ENCODE results near the gene ZNF74.

The ZNF74 gene

GRCh38 chr22:20435436-20436306 is 41.7 kb downstream of the ZNF74 start:
- H3K4me3 ChIP-seq (ENCODE audit: low read depth, low read length): peak overlapping the region; percentile 68
- DNase-seq (ENCODE audit: low read depth, low spot score): no peak
- no peak for TF ChIP-seq CTCF (IDR thresholded peaks at IDR 0.05; ENCODE audit: low read depth, low read length)
- in situ Hi-C loops (cut with HindIII; ENCODE audit: low sequenced_read_pairs): no loop called here

- peak overlapping the region; percentile 68 for H3K4me3 ChIP-seq (ENCODE audit: low read depth, low read length)
- in situ Hi-C loops (cut with HindIII; ENCODE audit: low sequenced_read_pairs): no loop called here
- no peak for TF ChIP-seq CTCF (IDR thresholded peaks at IDR 0.05; ENCODE audit: low read depth, low read length)
- no peak for DNase-seq (ENCODE audit: low read depth, low spot score)
These were observed 42.4 kb downstream of the ZNF74 start for GRCh38 chr22:20436307-20436767.

- in situ Hi-C loops (cut with HindIII; ENCODE audit: low sequenced_read_pairs): no loop called here
- peak overlapping the region; percentile 68 for H3K4me3 ChIP-seq (ENCODE audit: low read depth, low read length)
- no peak for TF ChIP-seq CTCF (IDR thresholded peaks at IDR 0.05; ENCODE audit: low read depth, low read length)
- DNase-seq (ENCODE audit: low read depth, low spot score): peak; percentile 50
These were observed 43.0 kb downstream of the ZNF74 start for GRCh38 chr22:20436768-20437612.

GRCh38 chr22:20437613-20438426 is 43.9 kb downstream of the ZNF74 start, which contains the start of gene SCARF2:
SCARF2 (minus strand) TSS chr22:20437825; CDS start chr22:20437754, 71 bp downstream.
- DNase-seq (ENCODE audit: low read depth, low spot score): peak; percentile 64
- no peak for TF ChIP-seq CTCF (IDR thresholded peaks at IDR 0.05; ENCODE audit: low read depth, low read length)
- H3K4me3 ChIP-seq (ENCODE audit: low read depth, low read length): peak within 1 kb of the TSS; percentile 68
- in situ Hi-C loops (cut with HindIII; ENCODE audit: low sequenced_read_pairs): no loop called here

GRCh38 chr22:20438427-20438677 is 44.4 kb downstream of the ZNF74 start:
- no peak for DNase-seq (ENCODE audit: low read depth, low spot score)
- H3K4me3 ChIP-seq (ENCODE audit: low read depth, low read length): peak overlapping the region; percentile 53
- TF ChIP-seq CTCF (IDR thresholded peaks at IDR 0.05; ENCODE audit: low read depth, low read length): no peak
- in situ Hi-C loops (cut with HindIII; ENCODE audit: low sequenced_read_pairs): no loop called here
